BLaER1 treated with 17β-estradiol and CSF1 and Interleukin-3, amounts not matched to agents 10 nM and 100 nM (cell line): ENCODE data around the gene RAB6B.
"Not testable (repeated sequence)": the region's sequence is repeated elsewhere in the genome, so short reads cannot be mapped to it uniquely, and the experiment has no call there.

Experiments
- H3K27ac ChIP-seq, 11 experiments: shearing (Covaris generic); formaldehyde crosslinking; 2 replicates each; pipeline ENCODE4 v1.8.1; 2022
- H3K27me3 ChIP-seq, 11 experiments: shearing (Covaris generic); formaldehyde crosslinking; 2 replicates each; pipeline ENCODE4 v1.8.1; 2022
- H3K36me3 ChIP-seq, 11 experiments: shearing (Covaris generic); formaldehyde crosslinking; 2 replicates each; pipeline ENCODE4 v1.8.1; 2022
- H3K4me1 ChIP-seq, 10 experiments: shearing (Covaris generic); formaldehyde crosslinking; 2 replicates each; pipeline ENCODE4 v1.8.1; 2022
- H3K4me2 ChIP-seq, 11 experiments: shearing (Covaris generic); formaldehyde crosslinking; 2 replicates each; pipeline ENCODE4 v1.8.1; 2022
- H3K4me3 ChIP-seq, 10 experiments: shearing (Covaris generic); formaldehyde crosslinking; 2 replicates each; pipeline ENCODE4 v1.8.1; 2022
- H3K9ac ChIP-seq, 11 experiments: shearing (Covaris generic); formaldehyde crosslinking; 2 replicates each; pipeline ENCODE4 v1.8.1; 2022
- H3K9me3 ChIP-seq, 11 experiments: shearing (Covaris generic); formaldehyde crosslinking; replicated peaks in 1 of 11; 2 replicates each; pipeline ENCODE4 v1.8.1; 2022
- H4K20me1 ChIP-seq, 11 experiments: shearing (Covaris generic); formaldehyde crosslinking; 2 replicates each; pipeline ENCODE4 v1.8.1; 2022
- Cebpa-rat ChIP-seq, 11 experiments: shearing (Covaris generic); IDR thresholded peaks; 2 replicates each; pipeline ENCODE4 v1.8.1; 2022

RAB6B gene

DNA sequence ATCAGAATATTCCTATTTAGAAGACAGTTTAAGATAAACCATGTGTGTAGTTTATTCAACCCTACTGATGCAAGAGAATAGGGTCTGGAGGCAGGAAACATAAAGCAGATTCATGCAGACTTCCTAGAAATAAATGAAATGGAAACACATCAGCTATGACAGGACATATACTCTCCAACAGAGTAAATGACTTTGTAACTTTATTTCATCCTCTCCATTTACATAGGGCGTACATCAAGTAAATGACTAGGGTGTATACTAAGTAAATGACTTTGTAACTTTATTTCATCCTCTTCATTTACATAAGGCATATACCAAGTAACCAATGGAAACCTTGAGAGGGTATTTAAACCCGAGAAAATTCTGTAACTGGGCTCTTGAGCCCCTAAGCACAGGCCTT is 107.7 kb downstream of the RAB6B start:
- Histone ChIP-seq H3K9me3 (peaks cover 45 to 67% (median 56%) of the 10 kb centered on the region in 11 experiments), H3K27ac (no peak overlapping the region)

DNA sequence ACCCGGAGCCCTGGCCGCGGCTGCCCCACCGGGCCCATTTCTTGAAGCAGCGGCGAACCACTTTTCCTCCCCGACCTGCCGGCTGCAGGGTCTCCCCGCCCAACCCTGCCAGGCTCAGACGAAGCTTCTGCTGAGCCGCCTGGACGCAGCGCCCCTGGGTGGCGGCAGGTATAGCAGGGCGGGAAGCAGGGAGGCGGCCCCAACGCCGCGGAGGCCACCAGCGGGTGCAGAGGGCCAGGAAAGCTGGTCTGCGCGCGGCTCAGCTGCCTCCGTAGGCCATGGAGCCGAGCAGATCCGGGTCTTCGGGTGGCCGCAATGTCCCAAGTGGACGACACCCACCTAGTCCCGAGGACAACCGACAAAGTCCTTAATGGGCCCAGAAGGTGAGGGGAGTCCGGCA is 111.9 kb downstream of the RAB6B start:
- no peak overlapping the region for H3K4me2 ChIP-seq
- H3K4me3 ChIP-seq, result no peak overlapping the region
- TF ChIP-seq Cebpa-rat (IDR thresholded peaks at IDR 0.05), result no peak
- no peaks in the 10 kb centered on the region for H3K36me3 ChIP-seq
- H3K9me3 ChIP-seq, result peaks cover 10 to 25% (median 17%) of the 10 kb centered on the region in 11 experiments; a peak in 21 of 22 replicates
- no peak overlapping the region for H3K9ac ChIP-seq
- no peaks in the 10 kb centered on the region for H4K20me1 ChIP-seq
- H3K27ac ChIP-seq, result no peak overlapping the region
- no peaks in the 10 kb centered on the region for H3K27me3 ChIP-seq
- H3K4me1 ChIP-seq, result no peaks in the 10 kb centered on the region

More for the DNA sequence above, 107.7 kb downstream of the RAB6B start:
- H4K20me1 ChIP-seq, result no peaks in the 10 kb centered on the region
- TF ChIP-seq Cebpa-rat (IDR thresholded peaks at IDR 0.05), result no peak
- H3K9ac ChIP-seq, result no peak overlapping the region
- no peak overlapping the region for H3K4me2 ChIP-seq
- no peaks in the 10 kb centered on the region for H3K27me3 ChIP-seq
- H3K4me3 ChIP-seq, result no peak overlapping the region
- H3K4me1 ChIP-seq, result no peaks in the 10 kb centered on the region
- peaks cover 0 to 5% (median 0%) of the 10 kb centered on the region in 11 experiments; a peak in 3 of 22 replicates for H3K36me3 ChIP-seq

GRCh38 chr3:133782454-133782853 is 113.2 kb downstream of the RAB6B start:
- Histone ChIP-seq H3K4me3 (no peak overlapping the region), H3K4me1 (no peaks in the 10 kb centered on the region), H3K36me3 (no peaks in the 10 kb centered on the region), H4K20me1 (no peaks in the 10 kb centered on the region), H3K4me2 (no peak overlapping the region), H3K27ac (no peak overlapping the region), H3K9ac (no peak overlapping the region), H3K9me3 (peaks cover 7 to 14% (median 13%) of the 10 kb centered on the region in 11 experiments; a peak in 21 of 22 replicates), H3K27me3 (no peaks in the 10 kb centered on the region)
- TF ChIP-seq Cebpa-rat (IDR thresholded peaks at IDR 0.05), result no peak

DNA sequence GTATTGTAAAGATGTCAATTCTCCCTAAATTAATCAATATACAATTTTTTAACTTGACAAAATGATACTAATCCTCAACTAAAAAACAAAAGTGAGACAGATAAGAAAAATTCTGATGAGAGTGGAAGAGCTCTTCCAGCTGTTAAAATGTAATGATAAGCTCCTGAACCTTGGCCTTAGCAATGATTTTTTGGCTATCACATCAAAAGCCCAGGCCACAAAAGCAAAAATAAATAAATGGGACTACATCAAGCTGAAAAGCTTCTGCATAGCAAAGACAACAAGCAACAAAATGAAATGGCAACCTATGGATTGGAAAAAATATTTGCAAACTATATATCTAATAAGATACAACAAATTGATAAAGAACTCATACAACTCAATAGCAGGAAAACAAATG is 114.1 kb downstream of the RAB6B start:
- TF ChIP-seq Cebpa-rat (IDR thresholded peaks at IDR 0.05), result no peak
- Histone ChIP-seq H3K4me2 (no peak overlapping the region), H3K4me3 (no peak overlapping the region), H3K9me3 (peaks cover 7 to 14% (median 13%) of the 10 kb centered on the region in 11 experiments; a peak in 21 of 22 replicates), H3K9ac (no peak overlapping the region), H4K20me1 (no peaks in the 10 kb centered on the region), H3K36me3 (no peaks in the 10 kb centered on the region), H3K27ac (no peak overlapping the region), H3K27me3 (no peaks in the 10 kb centered on the region), H3K4me1 (no peaks in the 10 kb centered on the region)

DNA sequence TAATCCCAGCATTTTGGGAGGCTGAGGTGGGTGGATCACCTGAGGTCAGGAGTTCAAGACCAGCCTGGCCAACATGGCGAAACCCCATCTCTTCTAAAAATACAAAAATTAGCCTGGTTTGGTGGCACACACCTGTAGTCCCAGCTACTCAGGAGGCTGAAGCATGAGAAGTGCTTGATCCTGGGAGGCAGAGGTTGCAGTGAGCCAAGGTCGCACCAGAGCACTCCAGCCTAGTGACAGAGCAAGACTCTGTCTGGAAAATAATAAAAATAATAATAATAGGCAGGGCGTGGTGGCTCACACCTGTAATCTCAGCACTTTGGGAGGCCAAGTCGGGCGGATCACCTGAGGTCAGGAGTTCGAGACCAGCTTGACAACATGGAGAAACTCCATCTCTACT is 114.9 kb downstream of the RAB6B start:
- not testable (repeated sequence) for H3K27ac ChIP-seq, H4K20me1 ChIP-seq, H3K4me1 ChIP-seq, H3K4me2 ChIP-seq, H3K36me3 ChIP-seq, H3K9ac ChIP-seq, H3K27me3 ChIP-seq, H3K4me3 ChIP-seq
- peaks cover 7 to 14% (median 13%) of the 10 kb centered on the region in 11 experiments; a peak in 21 of 22 replicates for H3K9me3 ChIP-seq

- Histone ChIP-seq H3K36me3 (no peaks in the 10 kb centered on the region; a peak in 1 of 22 replicates), H3K27ac (no peak overlapping the region), H4K20me1 (no peaks in the 10 kb centered on the region), H3K4me2 (no peak overlapping the region), H3K4me3 (no peak overlapping the region), H3K9ac (no peak overlapping the region), H3K27me3 (no peaks in the 10 kb centered on the region), H3K9me3 (peaks cover 7 to 13% (median 13%) of the 10 kb centered on the region in 11 experiments; a peak in 21 of 22 replicates), H3K4me1 (no peaks in the 10 kb centered on the region)
- no peak for TF ChIP-seq Cebpa-rat (IDR thresholded peaks at IDR 0.05)
Measured at GRCh38 chr3:133779626-133780203, 116.0 kb downstream of the RAB6B start.

DNA sequence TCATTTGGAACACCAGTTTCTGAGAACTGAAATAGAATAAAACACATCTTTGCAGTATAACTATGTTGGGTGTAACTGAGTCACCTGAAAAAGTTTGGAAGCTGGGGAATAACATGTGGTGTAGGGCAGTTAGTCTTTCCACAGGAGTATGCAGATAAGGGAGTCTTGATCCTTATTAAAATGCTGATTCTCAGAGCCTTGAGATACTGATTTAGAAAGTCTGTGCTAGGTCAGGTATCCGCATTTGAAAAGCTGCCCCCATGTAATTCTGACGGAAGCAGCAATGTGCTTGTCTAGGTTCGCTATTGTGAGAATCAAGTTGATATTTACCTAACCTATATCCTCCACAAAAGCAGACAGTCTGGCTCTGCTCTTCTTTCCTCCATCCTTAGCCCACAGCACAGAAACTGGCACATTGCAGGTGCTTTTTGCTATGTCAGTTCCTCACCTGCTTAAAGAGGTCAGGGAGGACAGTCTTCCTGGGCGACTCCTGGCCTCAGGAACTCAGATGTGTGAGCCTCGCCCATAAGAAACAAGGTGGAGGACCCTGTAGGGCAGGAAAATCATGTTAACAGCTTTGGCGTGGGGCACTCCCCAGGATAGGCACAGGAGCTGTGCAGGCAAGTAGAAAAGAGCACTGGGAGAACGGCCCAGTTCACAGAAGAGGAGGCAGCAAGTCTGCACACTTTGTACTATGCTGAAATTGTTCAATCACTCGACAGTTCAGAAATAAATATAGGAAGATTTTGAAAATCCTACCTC is 117.7 kb downstream of the RAB6B start:
- H3K4me1 ChIP-seq, result no peaks in the 10 kb centered on the region
- no peak overlapping the region for H3K9ac ChIP-seq
- no peak overlapping the region for H3K4me2 ChIP-seq
- H3K4me3 ChIP-seq, result no peak overlapping the region
- H3K36me3 ChIP-seq, result no peaks in the 10 kb centered on the region; a peak in 1 of 22 replicates
- no peaks in the 10 kb centered on the region for H3K27me3 ChIP-seq
- H4K20me1 ChIP-seq, result no peaks in the 10 kb centered on the region
- H3K9me3 ChIP-seq, result no peaks in the 10 kb centered on the region; a peak in 2 of 22 replicates
- no peak overlapping the region for H3K27ac ChIP-seq
- TF ChIP-seq Cebpa-rat (IDR thresholded peaks at IDR 0.05), result no peak

- no peaks in the 10 kb centered on the region; a peak in 1 of 22 replicates for H3K36me3 ChIP-seq
- H3K27ac ChIP-seq, result no peak overlapping the region
- no peaks in the 10 kb centered on the region for H3K9me3 ChIP-seq
- no peaks in the 10 kb centered on the region for H4K20me1 ChIP-seq
- H3K4me2 ChIP-seq, result no peak overlapping the region
- H3K4me3 ChIP-seq, result no peak overlapping the region
- no peak for TF ChIP-seq Cebpa-rat (IDR thresholded peaks at IDR 0.05)
- H3K9ac ChIP-seq, result no peak overlapping the region
- no peaks in the 10 kb centered on the region for H3K4me1 ChIP-seq
- no peaks in the 10 kb centered on the region for H3K27me3 ChIP-seq
Measured at GRCh38 chr3:133776794-133777438, 118.8 kb downstream of the RAB6B start.

GRCh38 chr3:133775835-133776234 is 119.8 kb downstream of the RAB6B start:
- H3K27me3 ChIP-seq, result no peaks in the 10 kb centered on the region
- H3K27ac ChIP-seq, result no peak overlapping the region
- no peaks in the 10 kb centered on the region; a peak in 1 of 22 replicates for H3K36me3 ChIP-seq
- H3K4me1 ChIP-seq, result no peaks in the 10 kb centered on the region
- H4K20me1 ChIP-seq, result no peaks in the 10 kb centered on the region
- no peak for TF ChIP-seq Cebpa-rat (IDR thresholded peaks at IDR 0.05)
- no peak overlapping the region for H3K9ac ChIP-seq
- H3K4me3 ChIP-seq, result no peak overlapping the region
- H3K4me2 ChIP-seq, result no peak overlapping the region
- H3K9me3 ChIP-seq, result no peaks in the 10 kb centered on the region
